Globus pallidus (tissue), 1 donor: ENCODE measurements around the gene PPP1R13B.

Source experiments
- DNase-seq: peaks from one replicate; pipeline ENCODE4 v3.0.0-alpha.2; 2015; ENCODE audit warnings: low spot score

PPP1R13B gene

DNA sequence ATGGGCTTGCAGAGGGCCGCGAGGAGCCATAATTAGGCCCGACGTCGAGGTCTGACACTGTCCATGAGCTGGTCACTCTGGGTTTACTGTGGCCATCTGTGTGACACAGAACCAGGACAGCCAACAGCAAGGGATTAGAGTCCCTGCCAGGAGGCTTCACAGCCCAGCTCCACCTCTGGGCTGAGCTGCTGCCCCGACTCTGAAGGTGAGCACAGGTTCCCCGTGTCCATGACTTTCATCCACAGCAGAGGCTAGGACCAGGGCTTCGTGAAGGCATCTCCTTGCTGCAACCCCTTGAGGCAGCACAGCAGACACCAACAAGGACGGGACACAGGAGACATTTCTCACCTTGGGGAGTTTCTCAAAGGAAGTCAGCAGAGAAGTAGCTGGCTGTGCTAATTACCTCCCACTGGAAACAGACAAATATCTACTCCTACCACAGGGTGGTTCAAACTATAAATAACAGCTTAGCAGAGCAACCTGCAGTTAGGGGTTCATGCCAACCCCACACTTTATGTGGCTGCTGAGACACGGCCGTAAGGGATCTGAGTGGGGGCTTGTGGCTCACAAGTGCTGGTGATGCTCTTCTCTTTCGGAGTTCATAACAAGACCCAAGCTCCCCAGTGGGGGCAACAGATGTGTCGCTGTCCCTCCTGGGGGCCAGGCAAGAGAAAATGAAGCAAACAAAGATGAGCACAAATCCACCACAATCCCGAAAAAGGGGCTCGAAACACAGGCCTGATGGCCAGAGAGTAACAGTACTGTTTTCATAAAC, 102.6 kb downstream of the PPP1R13B start:
- DNase-seq: no peak

DNA sequence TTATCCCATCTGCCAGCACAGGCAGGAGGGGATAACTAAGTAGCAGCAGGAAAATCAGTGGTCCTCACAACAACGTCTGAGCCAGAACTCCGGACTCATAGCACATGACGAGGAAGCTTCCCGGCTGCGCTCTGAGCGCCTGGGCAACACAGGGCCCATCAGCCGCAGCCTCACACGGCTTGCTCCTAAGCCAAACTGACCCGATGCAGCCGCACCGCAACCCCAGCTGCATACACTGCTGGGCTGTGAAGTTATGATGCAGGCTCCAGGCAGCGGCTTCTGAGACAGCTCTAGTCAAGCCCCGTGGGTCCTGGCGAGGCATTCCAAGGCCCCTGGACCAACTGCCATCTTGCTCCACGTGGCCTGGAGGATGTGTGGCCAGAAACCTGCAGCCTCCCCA, 103.7 kb downstream of the PPP1R13B start:
- DNase-seq: no peak

DNA sequence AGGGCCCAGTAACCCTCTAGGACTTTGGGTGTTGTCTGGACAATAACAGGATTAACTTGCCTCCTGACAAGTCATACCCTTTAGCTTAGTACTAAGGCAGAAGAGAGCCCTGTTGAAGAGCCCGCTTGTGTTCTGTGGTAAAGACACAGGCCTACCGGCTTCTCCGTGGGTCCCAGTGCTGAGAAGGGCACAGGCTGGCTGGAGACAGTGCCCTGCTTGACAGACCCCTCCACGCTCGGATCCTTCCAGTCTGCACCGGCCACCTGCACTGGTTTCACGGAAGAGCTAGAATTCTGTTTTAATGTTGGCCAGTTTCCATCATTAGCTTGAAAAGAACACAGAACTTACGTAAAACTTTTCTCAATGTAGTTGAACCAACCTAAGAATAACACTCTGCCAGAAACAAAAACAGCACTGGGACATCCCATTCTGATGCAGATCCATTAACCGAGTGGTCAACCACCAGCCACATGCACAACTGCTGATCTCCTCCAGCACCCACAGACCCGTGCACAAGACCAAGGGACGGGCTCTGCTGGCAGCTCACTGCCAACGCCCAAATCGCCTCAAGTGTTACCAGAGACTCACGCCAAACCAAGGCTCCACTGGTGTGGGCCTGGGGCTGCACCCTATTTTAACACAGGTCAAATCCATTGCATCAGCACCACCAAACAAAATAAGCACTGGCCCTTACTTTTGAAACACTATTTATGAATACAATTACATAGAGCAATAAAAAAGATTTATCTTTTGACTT, 104.7 kb downstream of the PPP1R13B start:
- DNase-seq: no peak

DNA sequence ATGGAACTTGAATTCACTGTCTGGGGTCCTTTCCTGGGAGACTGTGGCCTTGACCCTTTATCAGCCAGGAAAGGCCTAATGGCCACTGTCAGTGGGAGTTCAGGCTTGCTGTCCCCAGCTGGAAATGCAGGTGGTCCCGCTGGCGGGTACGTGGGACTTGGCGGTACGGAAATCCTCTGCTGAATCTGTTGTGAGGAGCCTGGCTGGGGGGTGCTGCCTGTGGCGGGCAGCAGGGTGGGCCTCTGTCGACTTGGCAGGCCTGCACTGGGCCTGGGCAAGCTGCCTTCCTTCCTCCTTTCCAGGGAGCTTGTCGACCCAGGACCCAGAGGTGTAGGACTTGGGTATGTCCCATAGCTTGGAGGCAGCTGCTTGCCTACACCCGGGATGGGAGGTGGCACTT, 105.5 kb downstream of the PPP1R13B start:
- DNase-seq: no peak

- no peak for DNase-seq
Measured at GRCh38 chr14:103740991-103741689, 106.2 kb downstream of the PPP1R13B start.

GRCh38 chr14:103739793-103740501, 107.4 kb downstream of the PPP1R13B start:
- DNase-seq: no peak

GRCh38 chr14:103739466-103739792, 107.9 kb downstream of the PPP1R13B start:
- DNase-seq: no peak

DNA sequence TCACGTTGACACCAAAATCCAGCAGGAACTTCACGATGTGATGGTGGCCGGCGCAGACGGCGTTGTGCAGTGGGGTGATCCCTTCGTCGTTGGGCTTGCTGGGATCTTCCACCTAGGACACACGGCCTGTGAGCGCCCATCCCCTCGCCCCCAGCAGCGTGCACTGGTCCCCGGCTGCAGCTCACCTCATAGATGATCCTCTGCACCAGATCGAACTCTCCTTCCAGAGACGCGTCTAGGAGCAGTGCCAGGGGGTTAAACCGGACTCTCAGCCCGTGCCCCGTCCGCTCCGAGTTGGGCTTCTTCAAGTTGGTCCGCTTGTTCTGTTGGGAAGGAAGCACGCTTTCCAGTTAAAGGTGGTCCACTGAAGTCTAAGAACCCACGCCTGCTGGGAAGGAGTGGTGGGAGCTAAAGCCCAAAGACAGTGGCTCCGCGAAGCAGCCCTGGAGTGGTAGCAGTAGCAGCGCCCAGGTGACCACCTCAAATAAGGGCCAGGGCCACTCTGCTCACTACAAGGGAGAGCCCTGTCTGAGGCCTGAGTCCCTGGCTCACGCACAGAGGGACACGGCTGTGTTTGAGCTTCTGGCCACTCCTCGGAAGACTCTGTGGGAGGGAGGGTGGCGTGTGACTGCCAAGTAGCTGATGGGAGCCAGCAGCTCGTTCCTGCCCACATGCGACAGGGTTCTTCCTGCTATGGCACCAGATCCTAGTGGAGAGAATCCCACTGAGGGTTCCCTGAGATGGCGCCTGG, 108.5 kb downstream of the PPP1R13B start:
- no peak for DNase-seq

- no peak for DNase-seq
Measured at GRCh38 chr14:103738166-103738565, 109.2 kb downstream of the PPP1R13B start.

DNA sequence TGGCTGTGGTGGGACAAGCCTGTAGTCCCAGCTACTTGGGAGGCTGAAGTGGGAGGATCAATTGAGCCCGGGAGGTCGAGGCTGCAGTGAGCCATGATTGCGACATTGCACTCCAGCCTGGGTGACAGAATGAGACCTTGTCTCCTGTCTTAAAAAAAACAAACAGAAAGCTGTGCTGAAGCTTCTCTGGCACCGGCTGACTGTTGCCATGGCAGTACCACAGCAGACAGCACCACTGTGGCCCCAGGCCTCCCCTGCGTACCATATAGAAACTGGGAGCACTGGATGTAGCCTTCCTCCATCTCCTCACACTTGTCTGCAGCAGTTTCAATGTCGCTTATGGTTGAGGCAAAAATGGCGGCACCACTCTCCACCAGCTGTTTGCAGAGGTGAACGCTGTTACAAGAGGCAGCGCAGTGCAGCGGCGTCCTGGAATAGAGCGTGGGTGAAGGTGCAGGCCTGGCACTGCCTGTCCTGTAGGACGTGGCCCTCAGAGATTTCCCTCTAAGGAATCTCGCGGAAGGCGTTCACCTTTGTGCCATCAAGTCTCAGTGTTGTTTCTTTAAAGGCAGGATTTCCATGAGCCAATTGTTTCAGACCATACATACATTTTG, 109.8 kb downstream of the PPP1R13B start:
- no peak for DNase-seq

- DNase-seq: no peak
Measured at GRCh38 chr14:103736546-103737431, 110.6 kb downstream of the PPP1R13B start.

DNA sequence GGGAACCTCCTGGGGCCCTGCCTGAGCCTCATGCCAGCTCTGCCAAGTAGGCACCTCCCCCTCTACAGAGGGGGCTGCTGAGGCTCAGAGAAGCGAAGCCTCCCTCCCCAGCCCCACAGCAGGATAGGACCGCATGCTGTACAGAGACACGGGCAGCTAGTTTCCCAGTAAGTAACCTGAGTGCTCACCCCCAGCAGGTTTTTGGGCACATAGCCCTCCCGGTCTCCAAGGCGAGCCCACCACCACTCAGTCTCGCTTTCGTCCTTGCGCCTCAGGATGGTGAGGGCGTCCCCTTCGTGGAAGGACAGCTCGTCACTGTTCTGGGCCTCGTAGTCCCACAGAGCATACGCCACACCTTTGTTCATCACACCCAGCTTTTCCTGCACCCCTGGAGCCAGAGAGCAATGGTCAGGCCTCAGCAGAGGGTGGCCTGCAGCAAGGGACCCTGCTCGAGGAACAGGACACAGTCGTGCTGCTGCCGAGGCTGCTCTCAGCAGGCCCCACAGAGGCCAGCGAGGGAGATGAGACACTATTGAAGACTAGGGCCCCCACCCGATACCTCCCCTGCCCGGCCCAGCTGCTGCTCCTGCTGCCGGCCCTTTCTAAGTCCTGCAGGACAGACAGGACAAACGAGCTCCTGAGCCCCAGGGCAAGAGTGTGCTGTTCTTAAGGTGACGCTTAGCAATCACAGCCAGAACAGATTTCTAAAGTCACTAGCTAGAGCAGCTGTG, 111.4 kb downstream of the PPP1R13B start:
- DNase-seq: no peak

GRCh38 chr14:103735439-103735814, 111.9 kb downstream of the PPP1R13B start:
- no peak for DNase-seq

DNA sequence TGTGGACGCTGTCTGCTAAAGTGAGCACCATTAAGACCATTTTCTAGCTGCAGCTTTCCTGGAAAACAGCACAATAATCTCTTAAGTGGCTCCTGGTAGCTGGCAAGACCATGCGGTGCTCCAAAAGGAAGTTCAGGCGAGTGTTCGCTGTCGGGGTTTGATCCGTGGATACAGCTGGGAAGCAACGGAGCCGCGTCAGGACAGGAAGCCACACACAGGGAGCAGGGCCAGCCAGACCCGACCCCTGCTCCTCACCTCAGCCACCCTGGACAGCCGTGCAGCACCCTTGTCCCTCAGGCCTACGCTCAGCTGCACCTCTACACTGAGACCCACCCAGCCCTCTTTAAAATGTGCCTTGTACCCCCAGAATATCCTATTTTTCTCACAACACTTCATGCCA, 112.4 kb downstream of the PPP1R13B start:
- no peak for DNase-seq

DNA sequence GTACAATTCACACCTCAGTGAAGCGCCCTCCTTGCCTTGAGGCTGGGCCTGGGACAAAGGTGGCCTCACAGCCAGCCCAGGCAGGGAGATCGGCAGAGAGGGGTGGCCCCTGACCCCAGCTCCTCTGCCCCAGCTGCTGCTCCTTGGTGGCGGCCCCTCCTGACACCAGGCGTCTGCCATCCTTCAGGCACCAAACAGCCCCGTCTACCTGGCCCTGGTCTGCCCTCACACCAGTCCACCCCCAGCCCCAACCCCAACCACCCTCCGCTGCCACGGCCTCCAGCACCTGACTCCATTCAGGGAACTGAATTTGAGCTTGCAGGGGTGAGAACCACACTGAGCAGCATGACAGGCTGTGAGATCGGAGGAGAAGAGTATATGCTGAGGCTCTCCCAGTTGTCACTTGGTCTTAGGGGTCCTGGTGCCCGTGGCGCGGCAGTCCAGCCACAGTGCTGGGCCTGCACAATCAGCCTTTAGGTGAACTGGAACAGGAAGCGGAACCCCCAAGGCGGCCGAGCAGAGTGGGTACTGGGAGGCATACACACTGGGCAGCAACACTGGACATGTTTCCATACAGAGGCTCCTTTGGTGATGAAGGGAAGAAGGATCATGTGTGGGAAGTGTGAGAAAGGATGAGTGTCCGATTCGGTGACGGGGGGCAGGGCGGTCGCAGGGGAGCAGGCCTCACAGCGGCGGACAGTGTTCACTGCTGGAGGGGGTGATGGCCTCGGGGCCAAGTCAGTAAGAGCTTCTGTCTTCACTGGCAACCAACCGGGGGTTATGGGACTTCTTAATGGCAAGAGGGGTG, 113.1 kb downstream of the PPP1R13B start:
- no peak for DNase-seq

DNA sequence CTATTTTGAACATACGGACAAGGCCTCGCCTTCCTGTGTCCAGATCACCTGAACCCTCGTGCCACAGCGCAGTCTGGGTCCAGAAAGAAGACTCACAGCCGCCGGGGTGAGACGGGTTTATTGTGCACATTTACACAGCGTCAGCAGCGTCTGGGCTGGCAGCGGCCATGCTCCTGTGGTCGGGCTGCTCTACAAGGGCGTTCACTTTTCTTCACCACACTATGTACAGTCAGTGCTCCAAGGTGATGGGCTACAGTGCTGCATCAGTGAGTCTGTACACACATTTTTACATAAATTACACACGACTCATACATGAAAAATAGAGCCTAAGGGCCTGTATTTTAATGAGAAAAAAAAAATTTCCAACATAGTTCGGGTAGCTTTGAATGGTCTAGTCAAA, 113.7 kb downstream of the PPP1R13B start:
- no peak for DNase-seq

DNA sequence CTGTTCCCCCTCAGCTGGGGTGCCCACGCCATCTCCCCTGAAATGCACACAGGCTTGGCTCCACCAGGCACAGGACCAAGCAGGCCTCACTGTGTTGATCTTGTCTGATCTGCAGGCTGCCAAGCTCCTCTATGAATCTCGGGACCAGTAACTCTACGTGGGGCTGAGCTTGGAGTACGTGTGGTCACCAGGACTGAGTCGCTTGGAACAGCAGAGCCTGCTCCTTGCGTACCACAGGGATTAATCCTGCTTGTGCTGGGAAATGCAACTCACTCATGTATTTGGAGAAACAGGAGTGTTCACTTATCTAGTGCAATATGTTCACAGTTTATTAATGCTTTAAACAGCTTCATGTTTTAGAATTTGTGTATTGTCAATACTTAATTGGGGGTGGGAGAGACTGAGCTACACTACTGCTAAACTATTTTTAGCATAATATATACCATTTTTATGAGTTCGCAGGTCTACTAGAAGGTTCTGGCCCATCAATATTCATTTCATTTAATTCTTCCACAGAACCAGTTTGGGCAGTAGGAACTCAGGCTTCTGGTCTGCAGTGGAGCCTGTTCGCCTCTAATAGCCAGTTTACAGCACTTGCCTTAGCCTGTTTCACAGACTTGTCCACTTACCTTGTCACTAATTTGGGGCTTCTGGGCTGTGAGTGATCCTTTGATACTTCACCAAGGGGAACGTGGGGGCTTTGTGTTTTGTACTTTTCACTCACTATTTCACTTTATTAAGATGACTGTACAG, 114.3 kb downstream of the PPP1R13B start:
- DNase-seq: no peak
